Activated naive CD4-positive, alpha-beta T cell treated with anti-CD3 and anti-CD28 coated beads for 36 hours (primary cell): Measurements from ENCODE around the gene ARHGEF39. TPM values are rescaled to one million over a fixed set of nuclear protein-coding genes. Genes with fewer than 3 reads are reported as not detected.

Experiments
- CTCF ChIA-PET: fragments of 350-600 bp; sonication (Branson Sonifier 250); formaldehyde crosslinking; loops from one replicate; lab custom pipeline; 2021; ENCODE audit warnings: antibody characterized with exemption; lab: Charles Lee
- DNase-seq: peaks from one replicate; pipeline ENCODE4 v3.0.0-alpha.2; 2020
- H3K27ac Mint-ChIP-seq: one replicate; pipeline ENCODE4 v1.8.0; 2021; ENCODE audit warnings: mild to moderate bottlenecking, mixed read lengths
- H3K27me3 Mint-ChIP-seq: one replicate; pipeline ENCODE4 v1.8.0; 2021; ENCODE audit warnings: low read depth, mixed read lengths
- H3K36me3 Mint-ChIP-seq: one replicate; pipeline ENCODE4 v1.8.0; 2021; ENCODE audit warnings: low read depth, mixed read lengths
- H3K4me1 Mint-ChIP-seq: one replicate; pipeline ENCODE4 v1.8.0; 2021; ENCODE audit warnings: low read depth, mixed read lengths
- H3K4me3 Mint-ChIP-seq: one replicate; pipeline ENCODE4 v1.8.0; 2021; ENCODE audit warnings: mild to moderate bottlenecking, moderate library complexity, mixed read lengths
- H3K9me3 Mint-ChIP-seq: one replicate; pipeline ENCODE4 v1.8.0; 2021; ENCODE audit warnings: mixed read lengths
- intact Hi-C: fragments of 100-400 bp; cut with micrococcal nuclease; formaldehyde crosslinking; loops from one replicate; pipeline ENCODE4 v1.15.1; 2023
- microRNA-seq: library from miRNA; unstranded; fragments of <30 nt; microRNA quantifications from one replicate; pipeline ENCODE4 v1.2.0, GENCODE V29; 2022; ENCODE audit warnings: borderline microRNAs expressed, borderline replicate concordance
- total RNA-seq, 2 experiments: library from RNA; stranded (reverse); gene quantifications; one replicate each; pipeline ENCODE4 v1.2.3, GENCODE V29; 2021

The ARHGEF39 gene
- total RNA-seq, 2 experiments from 2014 or later = 28.9 to 30.4 TPM

- Mint-ChIP-seq H3K4me3 (no peak overlapping the region), H3K36me3 (peaks cover 1% of the 10 kb centered on the region), H3K27ac (no peak overlapping the region), H3K9me3 (no peaks in the 10 kb centered on the region), H3K27me3 (no peaks in the 10 kb centered on the region), H3K4me1 (peaks cover 11% of the 10 kb centered on the region)
- intact Hi-C loops = no loop called here
- DNase-seq = peak; percentile 67
- CTCF ChIA-PET = interaction anchor here (0.5 to 10.9 kb wide), 23 partner anchors 9 to 922 kb away, joined by 3 to 142 read pairs (median 6); partner anchors contain the start of genes ARHGEF39, CCDC107, RMRP and SIT1
Observed at GRCh38 chr9:35611230-35611797, 53.7 kb downstream of the ARHGEF39 start.

DNA sequence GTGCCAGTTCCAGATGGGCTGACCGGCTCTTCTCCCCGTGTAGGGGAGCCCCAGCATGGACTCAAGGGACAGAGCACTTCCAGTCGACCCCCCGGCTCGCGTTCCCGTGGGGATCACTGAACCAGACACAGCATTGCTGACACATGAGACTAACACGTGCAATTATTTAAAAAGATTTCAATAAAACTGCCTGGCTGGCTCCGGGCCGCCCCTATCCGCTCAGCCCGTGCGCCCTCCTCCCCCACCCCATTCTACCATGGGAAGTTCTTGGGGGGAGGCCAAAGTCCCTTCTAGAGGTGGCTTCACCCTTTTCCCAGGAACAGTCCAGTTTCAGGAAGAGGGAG is 55.2 kb downstream of the ARHGEF39 start:
- CTCF ChIA-PET = interaction anchor here (1.2 to 10.9 kb wide), 3 partner anchors 10 to 118 kb away, joined by 3 to 142 read pairs (median 13); partner anchors contain the start of gene SIT1
- Mint-ChIP-seq H3K27me3 (no peaks in the 10 kb centered on the region), H3K9me3 (no peaks in the 10 kb centered on the region), H3K4me1 (peaks cover 15% of the 10 kb centered on the region), H3K36me3 (peaks cover 1% of the 10 kb centered on the region), H3K27ac (no peak overlapping the region), H3K4me3 (no peak overlapping the region)
- DNase-seq = no peak
- intact Hi-C loops = loop anchor here (10.0 kb wide), 1 partner anchor 945 kb away; the partner anchor contains the start of gene CCL27

Small RNA genes lying within 50 kb of the gene (microRNA-seq; reads per million reads assigned to microRNA genes)
- not detected for gene MIR6852

Other genes starting within 250 kb of the ARHGEF39 start
- 1 to 10 TPM; 4.0 to 5.1 TPM for gene RUSC2, start 175.1 kb downstream of the ARHGEF39 start, total RNA-seq
- gene TESK1, start 59.9 kb downstream of the ARHGEF39 start, total RNA-seq = 10 to 100 TPM; 18.3 to 19.0 TPM
- 1 to 10 TPM; 2.9 to 4.5 TPM for gene CD72, start 46.8 kb downstream of the ARHGEF39 start, total RNA-seq
- 10 to 100 TPM; 44.0 to 45.4 TPM for gene SIT1, start 14.3 kb downstream of the ARHGEF39 start, total RNA-seq
- over 10,000 TPM in 1 of 2 experiments, 1,000 to 10,000 TPM in 1; 7,381 to 12,571 TPM for gene RMRP, start 7.2 kb downstream of the ARHGEF39 start, total RNA-seq
- gene CCDC107, start 6.9 kb downstream of the ARHGEF39 start, total RNA-seq = 1 to 10 TPM; 5.6 to 6.4 TPM
- under 1 TPM; 0.38 to 0.52 TPM for gene CA9, start 8.7 kb upstream of the ARHGEF39 start, total RNA-seq
- 1 to 10 TPM; 4.9 to 6.6 TPM for gene TPM2, start 24.7 kb upstream of the ARHGEF39 start, total RNA-seq
- gene TLN1, start 67.0 kb upstream of the ARHGEF39 start, total RNA-seq = 100 to 1,000 TPM; 190 TPM
- 10 to 100 TPM; 13.7 to 13.8 TPM for gene CREB3, start 67.5 kb upstream of the ARHGEF39 start, total RNA-seq
- 10 to 100 TPM; 20.3 to 22.7 TPM for gene GBA2, start 84.0 kb upstream of the ARHGEF39 start, total RNA-seq
- gene RGP1, start 84.1 kb upstream of the ARHGEF39 start, total RNA-seq = 10 to 100 TPM; 12.0 to 13.3 TPM
- under 1 TPM in 1 of 2 experiments, not detected in 1; 0.45 TPM for gene MSMP, start 89.1 kb upstream of the ARHGEF39 start, total RNA-seq
- 1 to 10 TPM; 3.6 to 5.5 TPM for gene NPR2, start 126.4 kb upstream of the ARHGEF39 start, total RNA-seq
- gene SPAG8, start 147.1 kb upstream of the ARHGEF39 start, total RNA-seq = 1 to 10 TPM in 1 of 2 experiments, under 1 TPM in 1; 0.95 to 1.1 TPM
- 10 to 100 TPM; 61.0 to 68.3 TPM for gene HINT2, start 149.8 kb upstream of the ARHGEF39 start, total RNA-seq
- gene FAM221B, start 163.5 kb upstream of the ARHGEF39 start, total RNA-seq = not detected
- gene TMEM8B, start 164.0 kb upstream of the ARHGEF39 start, total RNA-seq = 1 to 10 TPM; 6.2 to 6.6 TPM
- not detected for gene OR13J1, start 205.2 kb upstream of the ARHGEF39 start, total RNA-seq
- gene HRCT1, start 241.0 kb upstream of the ARHGEF39 start, total RNA-seq = not detected
- not detected for gene SPAAR, start 244.3 kb upstream of the ARHGEF39 start, total RNA-seq